NOMO-1 treated with DMSO at 0.1 percent for 48 hours (cell line): ENCODE data around the gene SLC25A29.
"Not testable (repeated sequence)": the region's sequence is repeated elsewhere in the genome, so short reads cannot be mapped to it uniquely, and the experiment has no call there.

Experiments
- DNase-seq: peaks from one replicate; lab custom pipeline; 2025; ENCODE audit not compliant: unreplicated experiment; lab: John Stamatoyannopoulos, UW

Gene SLC25A29

DNA sequence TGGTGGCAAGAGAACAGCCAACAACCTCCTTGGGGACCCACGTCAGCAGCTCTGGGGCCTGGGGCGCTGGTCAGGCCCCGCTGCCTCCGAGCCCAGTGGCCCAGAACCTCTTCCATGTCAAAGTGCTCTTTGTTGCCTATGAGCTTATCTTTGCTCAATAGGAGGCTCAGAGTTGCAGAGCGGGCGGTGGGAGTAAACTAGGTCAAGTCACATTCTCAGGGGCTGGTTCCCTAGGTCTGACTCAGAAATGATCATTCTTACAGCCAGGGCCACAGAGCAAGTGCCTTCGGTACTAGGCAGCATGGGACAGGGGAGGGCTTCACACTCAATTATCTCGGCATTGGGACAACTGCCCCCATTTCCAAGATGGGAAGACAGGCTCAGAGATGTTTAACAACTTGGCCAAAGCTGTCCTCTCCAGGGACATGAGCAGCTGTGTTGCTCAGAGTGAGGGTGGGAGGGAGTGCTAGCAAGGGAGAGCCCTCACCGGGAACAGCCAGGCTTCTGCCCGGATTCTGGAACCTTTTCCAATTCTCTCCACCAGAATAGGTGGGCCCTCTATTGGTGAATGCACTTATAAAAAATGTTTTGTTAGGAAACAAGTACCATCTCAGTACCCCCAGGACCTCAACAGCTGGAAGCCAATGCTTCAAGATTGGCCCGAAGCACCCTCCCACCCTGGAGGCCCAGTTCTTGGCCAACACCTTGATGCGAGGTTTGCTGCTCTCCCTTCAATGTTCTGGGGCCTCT lies 11.9 kb downstream of the SLC25A29 start:
- no peak for DNase-seq

DNA sequence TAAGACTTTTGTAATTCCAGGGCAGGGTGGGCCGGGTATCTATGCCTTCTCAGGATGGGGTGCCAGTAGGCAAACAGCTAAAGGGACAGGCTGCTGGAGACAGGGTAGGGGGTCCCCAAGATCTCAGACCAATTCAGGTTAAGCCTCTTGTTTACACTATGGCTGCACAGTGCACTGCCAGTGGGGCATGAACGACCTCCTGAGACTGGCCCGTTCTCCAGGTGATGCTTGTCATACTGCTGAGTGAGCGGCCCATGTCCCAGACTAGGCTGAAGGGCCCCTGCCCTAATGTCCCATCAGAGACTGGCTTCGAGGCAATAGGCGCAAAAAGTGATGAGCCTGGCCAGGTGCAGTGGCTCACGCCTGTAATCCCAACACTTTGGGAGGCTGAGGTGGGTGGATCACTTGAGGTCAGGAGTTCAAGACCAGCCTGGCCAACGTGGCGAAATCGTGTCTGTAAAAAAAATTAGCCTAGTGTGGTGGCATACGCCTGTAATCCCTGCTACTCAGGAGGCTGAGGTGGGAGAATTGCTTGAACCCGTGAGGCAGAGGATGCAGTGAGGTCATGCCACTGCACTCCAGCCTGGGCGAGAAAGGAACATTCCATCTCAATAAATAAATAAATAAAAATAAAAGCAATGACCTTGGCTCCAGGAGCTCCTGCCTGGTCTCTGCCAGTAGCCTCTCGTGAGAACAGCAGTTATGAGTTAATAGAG lies 12.6 kb downstream of the SLC25A29 start:
- no peak for DNase-seq

DNA sequence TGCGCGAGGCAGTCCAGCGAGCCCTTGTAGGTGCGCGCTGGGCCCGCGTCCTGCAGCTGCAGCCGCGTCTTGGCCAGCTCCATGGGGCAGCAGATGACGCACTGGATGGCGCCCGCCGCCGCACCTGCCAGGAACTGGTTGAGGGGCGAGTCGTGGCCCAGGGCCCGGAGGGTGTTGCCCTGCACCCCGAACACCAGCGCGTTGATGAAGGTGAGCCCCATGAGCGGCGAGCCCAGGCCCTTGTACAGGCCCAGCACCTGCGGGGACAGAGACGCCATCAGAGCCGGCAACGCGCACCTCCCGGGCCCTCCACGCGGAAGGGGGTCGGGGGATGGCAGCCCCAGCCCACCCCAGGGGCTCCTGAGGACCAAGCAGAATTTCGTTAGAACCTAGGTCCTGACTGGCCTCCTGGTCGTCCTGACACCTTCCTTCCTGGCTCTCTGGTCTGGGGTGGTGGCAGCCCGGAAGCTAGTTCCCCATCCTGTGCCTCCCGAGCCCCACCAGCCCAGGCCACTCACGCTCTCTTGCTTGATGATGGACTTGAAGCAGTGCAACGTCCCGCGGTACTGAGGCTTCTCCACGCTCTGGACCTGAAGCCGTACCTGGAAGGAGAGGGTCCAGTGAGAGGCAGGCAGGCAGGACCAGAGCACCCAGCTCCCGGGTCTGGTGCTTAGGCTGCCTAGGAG lies 13.3 kb downstream of the SLC25A29 start:
- no peak for DNase-seq

DNA sequence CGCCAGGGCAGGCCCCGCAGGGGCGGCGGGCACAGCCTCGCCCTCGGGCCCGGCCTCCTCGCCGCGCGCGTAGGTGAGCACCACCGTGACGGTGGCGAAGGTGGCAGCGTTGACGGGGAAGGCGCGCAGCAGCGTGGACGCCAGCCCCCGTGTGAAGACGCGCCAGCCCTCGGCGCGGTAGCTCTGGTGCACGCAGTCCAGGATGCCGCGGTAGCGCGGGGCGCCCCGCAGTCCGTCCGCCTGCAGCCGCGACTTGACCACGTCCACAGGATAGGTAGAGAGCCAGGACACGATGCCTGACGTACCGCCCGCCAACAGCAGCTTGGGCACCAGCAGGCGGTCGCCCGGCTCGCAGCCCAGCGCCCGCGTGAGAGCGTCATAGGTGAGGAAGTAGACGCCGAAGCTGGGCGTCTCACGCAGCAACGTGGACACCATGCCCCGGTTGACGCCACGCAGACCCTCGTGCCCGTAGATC lies 13.9 kb downstream of the SLC25A29 start:
- DNase-seq, result no peak

DNA sequence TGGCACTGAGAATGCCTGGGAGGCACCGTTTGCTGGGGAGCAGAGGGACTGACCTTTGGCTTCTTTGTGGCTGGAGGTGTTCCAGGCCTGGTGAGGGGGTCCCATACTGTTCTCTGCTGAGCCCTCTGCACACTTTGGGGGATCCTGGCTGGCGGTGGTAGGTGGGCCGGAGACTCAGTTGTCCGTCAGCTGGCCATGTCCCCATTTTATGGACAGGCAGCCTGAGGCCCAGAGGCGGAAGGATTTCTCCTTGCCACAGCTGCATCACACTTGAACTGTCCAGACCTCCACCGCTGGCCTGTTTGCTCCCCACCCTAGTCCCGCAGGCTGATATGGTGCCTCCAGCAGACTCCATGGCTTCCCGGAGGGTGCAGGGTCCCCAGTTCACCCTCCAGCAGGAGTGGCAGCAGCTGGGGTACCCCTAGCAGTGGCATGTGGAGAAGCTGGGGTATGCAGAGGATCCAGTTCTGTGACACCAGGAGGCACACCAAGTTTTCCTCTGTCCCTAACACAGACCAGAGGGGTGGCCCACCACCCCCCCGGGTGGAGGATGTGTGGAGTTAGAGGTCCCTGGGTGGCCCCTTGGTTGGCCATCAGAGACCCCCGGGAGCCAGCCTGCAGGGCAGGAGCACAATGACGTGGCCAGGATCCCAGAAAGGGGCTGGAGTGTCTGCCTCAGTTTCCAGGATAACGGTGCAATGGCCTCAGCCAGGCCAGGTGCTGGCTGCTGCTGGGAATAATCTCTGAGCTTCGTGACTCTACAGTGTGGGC lies 14.8 kb downstream of the SLC25A29 start:
- no peak for DNase-seq

DNA sequence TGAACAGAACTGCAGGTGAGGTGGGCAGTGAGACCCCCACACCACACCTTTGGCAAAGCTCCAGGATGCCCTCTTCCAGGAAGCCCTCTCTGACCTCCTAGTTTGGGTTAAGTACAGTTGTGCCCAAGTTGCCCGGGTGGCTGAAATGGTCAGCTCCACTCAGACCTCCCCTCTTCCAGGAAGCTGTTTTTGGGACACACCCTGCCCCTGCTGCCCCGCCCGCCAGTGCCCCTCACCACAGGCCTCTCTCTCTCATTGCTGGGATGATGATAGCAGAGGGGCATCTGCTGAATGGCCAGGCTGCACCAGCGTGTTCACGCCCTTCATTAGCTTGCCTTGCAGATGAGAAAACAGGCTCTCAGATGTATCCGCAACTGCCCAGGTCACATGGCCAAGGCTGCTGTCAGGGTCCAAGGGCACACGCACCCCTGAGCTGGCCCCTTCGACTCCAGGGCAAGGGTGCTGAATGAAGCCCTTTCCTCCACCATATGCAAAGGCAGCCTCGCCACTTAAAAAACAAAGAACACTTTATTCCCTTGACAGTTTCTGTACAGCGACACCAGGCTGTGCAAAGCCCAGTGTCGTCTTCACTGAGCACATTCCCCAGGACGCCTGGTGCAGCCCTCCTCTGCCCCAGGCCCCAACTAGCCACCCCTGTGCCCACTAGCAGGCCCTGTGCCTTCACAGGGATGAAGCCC lies 15.5 kb downstream of the SLC25A29 start:
- DNase-seq, result no peak

DNA sequence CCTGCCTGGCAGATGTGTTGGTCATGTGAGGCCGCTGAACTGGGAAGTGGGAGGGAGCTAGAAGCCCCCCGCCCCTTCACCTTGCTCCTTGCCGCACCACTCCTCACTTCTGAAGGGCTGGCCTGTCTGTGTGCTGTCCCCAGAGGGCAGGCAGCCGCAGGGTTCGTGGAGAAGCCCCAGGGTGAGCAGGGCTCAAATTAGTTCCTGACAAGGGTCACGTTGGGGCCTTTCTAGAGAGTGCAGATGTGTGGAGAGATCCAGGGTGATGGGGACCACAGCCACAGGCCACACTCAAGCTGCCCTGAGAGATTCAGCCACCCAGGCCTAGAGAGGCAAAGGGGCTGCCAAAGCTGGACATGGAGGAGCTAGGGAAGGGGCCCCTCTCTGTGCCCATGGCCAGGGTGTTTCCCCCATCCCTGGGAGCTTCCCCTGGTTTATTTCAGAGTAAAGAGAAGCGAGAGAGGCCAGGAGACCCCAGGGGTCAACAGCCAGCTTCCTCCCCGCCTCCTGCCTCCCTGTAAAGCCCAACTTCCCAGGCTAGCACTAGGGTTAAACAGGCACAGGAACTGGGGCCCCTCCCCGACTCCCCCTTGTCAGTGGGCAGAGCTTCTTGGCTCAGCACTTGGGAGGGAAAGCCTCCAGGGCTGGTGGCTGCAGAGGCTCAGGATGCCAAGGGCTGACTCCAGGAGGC lies 16.2 kb downstream of the SLC25A29 start:
- DNase-seq, result no peak

DNA sequence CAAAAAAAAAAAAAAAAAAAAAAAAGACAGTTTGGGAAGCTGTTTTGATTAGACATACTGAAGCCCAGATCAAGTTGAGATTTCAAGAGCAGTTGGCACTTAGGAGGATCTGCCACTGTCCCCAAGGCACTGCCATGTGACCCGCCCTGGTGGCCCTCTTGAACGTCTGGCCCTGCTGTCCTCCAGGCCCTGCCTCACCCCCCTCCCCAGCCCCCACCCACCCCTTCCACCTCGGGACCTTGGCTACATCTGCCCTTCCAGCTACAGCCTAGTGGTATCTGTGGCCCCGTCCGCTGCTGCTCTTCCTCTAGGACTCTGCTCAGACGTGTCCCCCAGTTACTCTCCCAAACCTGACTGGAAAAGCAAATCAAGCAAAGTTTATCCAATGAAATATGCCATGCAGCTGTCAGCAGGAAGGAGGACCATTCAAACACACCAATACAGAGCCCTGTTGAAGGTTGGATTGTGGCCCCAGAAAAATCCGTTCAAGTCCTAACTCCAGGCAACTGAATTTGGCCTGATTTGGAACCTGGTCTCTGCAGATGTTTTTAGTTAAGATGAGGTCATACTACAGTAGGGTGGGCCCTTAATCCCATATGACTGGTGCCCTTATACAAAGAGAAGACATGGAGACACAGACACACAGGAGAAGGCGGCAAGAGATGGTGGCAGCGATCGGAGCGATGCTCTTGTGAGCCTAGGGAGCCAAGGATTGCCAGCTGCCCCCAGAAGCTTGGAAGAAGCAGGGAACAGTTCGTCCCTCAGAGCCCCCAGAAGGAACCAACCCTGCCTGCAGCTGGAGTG lies 17.7 kb downstream of the SLC25A29 start:
- no peak for DNase-seq

DNA sequence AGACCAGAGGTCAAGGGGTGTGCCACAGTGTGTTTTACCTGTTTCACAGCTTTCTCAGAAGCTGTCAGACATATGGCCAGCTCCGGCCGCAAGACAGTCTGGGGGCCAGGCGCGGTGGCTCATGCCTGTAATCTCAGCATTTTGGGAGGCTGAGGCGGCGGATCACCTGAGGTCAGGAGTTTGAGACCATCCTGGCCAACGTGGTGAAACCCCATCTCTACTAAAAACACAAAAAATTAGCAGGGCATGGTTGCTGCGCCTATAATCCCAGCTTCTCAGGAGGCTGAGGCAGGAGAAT lies 18.3 kb downstream of the SLC25A29 start:
- not testable (repeated sequence) for DNase-seq

DNA sequence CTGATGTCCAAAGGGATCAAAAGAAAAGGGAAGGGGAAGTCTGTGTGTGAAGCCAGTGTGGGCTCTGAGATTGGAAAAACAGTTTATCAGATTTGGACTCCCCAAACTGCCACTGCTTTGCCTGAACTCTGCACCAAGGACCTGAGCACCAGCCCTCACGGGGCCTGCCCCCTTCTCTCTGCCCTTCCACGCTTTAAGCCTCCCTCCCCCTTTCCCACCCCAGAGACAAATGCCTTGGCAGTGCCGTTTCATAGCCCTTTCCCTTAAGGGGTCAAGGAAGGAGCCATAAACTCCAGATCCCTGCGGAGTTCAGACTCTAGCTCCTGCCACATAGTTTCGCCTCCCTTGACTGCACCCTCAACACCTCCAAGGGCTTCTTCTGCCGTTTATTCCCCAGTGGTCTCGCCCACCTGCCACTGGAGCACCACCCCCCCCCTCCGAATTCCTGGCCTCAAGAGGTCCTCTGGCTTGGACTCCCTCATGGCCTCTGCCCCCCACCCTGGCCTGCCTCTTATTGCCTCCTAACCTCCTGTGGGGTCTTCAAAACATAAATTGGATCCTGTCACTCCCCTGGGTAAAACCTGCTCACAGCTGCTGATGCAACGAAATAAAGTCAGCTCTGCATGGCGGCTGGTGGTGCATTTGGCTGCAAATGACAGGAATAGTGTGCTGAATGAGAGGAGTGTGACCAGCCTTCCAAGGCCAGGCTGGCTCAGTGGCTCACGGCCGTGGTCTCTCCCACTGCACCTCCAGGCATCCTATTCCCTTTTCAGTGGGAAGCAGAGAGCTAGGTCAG lies 18.8 kb downstream of the SLC25A29 start:
- DNase-seq, result no peak

DNA sequence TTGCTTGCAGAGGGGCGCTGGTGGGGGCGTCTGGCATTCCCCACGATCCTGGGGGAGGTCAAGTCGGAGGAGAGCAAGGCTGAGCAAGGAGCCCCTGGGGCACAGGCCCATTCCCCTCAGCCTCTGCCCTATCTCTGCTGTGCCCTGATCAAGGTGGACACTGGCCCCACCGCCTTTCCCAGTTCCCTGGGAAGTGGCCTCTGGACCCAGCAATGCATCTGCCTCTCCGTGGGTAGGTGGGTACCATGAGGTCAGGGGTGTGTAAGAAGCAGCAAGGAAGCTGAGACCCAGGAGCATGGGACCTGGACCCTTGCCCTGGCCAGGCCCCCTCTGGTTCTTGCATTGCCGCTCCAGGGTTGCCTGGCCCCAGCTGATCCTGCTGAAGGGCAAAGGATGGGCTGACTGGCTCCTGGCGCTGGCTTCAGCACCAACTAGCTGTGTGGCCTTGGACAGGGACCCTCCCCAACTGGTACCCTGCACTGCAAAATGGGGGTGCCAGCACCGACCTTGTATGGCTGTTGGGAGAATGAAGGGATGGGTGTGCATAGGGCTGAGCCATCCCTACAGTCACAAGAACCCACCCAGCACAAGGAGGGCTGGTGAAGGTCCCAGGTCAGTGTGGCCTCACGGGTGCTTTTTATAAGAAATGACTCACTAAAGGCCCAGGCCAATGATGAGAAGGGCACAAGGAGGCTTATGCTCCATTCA lies 19.6 kb downstream of the SLC25A29 start:
- DNase-seq, result no peak

DNA sequence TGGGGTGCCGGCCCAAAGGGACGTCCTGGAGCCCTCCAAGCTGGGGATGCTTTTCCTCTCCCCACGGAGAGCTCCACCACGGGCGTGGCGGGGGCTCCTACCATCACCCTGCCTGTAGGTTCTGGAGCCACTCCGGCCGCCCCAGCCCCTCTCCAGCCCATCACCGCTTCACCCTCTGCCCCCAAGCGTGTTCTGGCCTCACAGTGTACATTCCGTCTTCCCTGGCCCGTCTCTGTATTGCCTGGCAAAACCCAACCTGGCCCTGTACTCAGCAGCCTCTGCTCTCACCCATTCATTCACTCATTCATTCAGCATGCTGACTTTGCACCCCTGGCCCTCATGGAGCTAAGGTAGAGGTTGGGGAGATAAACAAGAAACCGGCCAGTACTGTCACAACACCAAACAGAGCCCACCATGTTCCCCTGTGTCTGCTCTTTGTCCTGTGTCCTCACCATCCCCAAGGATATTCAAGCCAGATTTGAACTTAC lies 20.3 kb downstream of the SLC25A29 start:
- no peak for DNase-seq

DNA sequence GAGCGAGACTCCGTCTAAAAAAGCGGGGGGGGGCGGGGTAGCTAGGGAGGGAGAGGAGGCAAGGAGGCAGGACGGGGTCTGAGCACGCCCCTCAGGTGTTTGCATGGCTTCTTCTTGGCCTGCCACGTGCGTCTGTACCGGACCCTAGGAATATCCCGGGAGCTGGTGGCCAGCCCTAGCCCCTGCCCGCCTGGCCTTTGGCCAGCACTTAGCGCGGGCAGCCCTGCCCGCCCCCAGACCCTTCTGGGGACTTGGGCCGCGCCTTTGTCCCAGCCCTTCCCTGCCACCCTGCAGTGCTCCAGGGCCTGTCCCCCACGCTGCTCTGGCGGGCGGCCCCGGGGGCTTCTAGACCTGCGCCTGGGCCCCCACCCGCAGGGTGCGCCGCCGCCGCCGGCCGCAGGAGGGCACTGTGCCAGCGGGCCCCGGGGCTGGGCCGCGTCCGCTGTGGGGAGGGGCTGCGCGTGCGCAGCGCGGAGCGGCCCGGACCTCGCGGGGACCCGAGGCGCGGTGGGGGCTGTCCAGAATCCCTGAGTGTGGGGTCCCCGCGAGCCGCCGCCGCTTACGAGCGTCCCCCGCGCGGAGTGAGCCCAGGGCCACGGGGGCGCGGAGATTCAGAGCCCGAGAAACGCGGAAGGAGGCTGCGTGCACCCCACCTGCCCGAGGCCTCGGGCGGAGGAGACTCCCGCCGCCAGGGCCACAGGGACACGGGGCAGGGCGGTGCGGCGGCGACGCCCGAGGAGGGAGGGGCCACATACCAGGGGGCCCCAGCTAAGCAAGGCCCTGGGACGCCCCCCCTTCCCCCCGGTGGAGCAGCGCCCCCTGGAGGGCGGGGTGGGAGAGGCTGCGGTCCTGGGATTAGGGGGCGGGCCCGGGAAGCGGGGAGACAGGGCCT lies 21.0 kb downstream of the SLC25A29 start:
- peak; percentile 40 for DNase-seq

DNA sequence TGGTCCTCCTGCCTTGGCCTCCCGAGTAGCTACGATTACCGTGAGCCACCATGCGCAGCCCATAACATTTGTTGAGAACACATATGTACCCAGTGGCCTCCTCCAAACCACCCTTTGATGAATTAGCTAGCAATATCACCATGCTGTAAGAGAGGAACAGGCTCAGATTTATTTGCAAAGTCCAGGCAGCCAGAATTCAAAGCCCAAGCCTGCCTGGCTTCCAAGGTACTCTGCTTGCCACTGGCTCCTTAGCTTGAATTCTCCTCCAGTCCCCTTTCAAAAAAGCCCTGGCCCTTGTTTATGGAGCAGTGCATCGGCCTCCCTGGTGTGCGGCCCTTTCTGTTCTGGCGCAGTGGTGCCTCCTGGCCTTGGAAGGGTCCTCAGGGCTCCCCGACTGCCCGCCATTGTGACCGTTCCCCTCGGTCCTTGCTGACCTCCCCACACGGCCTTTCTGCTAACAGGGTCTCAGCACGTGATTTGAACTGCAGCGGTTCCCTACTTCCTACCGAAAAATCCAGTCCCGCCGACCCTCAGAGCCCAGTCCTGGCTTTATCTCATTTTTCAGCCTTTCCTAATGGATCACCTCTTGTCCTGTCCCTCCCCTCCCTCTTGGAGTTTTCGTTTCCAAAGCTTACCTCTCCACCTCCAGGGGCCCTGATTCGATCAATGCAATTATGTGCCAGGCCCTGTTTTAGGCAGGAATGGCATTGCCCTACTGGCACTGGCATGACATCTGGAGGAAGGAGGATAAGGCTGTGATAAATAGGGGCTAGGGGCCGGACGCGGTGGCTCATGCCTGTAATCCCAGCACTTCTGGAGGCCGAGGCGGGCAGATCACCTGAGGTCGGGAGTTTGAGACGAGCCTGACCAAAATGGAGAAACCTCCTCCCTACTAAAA lies 22.0 kb downstream of the SLC25A29 start:
- no peak for DNase-seq

DNA sequence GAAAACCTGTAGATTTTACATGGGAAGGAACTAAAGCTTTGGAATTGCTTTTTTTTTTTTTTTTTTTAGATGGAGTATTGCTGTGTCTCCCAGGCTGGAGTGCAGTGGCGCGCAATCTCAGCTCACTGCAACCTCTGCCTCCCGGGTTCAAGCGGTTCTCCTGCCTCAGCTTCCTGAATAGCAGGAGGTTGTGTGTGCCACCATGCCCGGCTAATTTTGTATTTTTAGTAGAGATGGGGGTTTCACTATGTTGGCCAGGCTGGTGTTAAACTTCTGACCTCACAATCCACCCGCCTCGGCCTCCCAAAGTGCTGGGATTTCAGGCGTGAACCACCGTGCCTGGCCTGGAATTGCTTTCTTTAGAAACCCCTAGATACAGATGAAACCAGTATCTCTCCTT lies 22.8 kb downstream of the SLC25A29 start:
- not testable (repeated sequence) for DNase-seq
